H9 (cell line): ENCODE results near the gene FHIT. TPM values are rescaled to one million over a fixed set of nuclear protein-coding genes. Genes with fewer than 3 reads are reported as not detected.

ENCODE experiments used
- DNase-seq: peaks from one replicate; pipeline ENCODE4 v3.0.0-alpha.2; 2017
- H2AFZ ChIP-seq: one replicate; pipeline ENCODE4 v1.6.1; 2013; ENCODE audit warnings: mild to moderate bottlenecking, low read length, control low read depth, moderate library complexity
- H2AK5ac ChIP-seq: 2 replicates; pipeline ENCODE4 v1.6.1; 2013; ENCODE audit warnings: low read length, control low read depth, mixed read lengths; ENCODE audit not compliant: insufficient read length
- H2BK120ac ChIP-seq: one replicate; pipeline ENCODE4 v1.6.1; 2013; ENCODE audit warnings: low read depth, mild to moderate bottlenecking, low read length, control low read depth, inconsistent platforms; ENCODE audit not compliant: poor library complexity, severe bottlenecking
- H2BK12ac ChIP-seq: 2 replicates; pipeline ENCODE4 v1.6.1; 2013; ENCODE audit warnings: low read length, control low read depth, mixed read lengths, low read depth; ENCODE audit not compliant: insufficient read length
- H2BK15ac ChIP-seq: 2 replicates; pipeline ENCODE4 v1.6.1; 2013; ENCODE audit warnings: low read depth, low read length, control low read depth
- H2BK20ac ChIP-seq: one replicate; pipeline ENCODE4 v1.6.1; 2013; ENCODE audit warnings: low read depth, mild to moderate bottlenecking, low read length, control low read depth, inconsistent platforms; ENCODE audit not compliant: poor library complexity, severe bottlenecking
- H2BK5ac ChIP-seq: 2 replicates; pipeline ENCODE4 v1.6.1; 2013; ENCODE audit warnings: low read length, control low read depth, mixed read lengths; ENCODE audit not compliant: insufficient read length
- H3K14ac ChIP-seq: 2 replicates; pipeline ENCODE4 v1.6.1; 2013; ENCODE audit warnings: low read length, control low read depth; ENCODE audit not compliant: insufficient read depth
- H3K18ac ChIP-seq: 2 replicates; pipeline ENCODE4 v1.6.1; 2013; ENCODE audit warnings: low read depth, mild to moderate bottlenecking, mixed read lengths, low read length, control low read depth; ENCODE audit not compliant: insufficient read length
- H3K23ac ChIP-seq: 2 replicates; pipeline ENCODE4 v1.6.1; 2013; ENCODE audit warnings: low read length, control low read depth, mixed read lengths, low read depth; ENCODE audit not compliant: insufficient read length
- H3K23me2 ChIP-seq: 2 replicates; pipeline ENCODE4 v1.6.1; 2013; ENCODE audit warnings: low read depth, mild to moderate bottlenecking, mixed read lengths, low read length, control low read depth; ENCODE audit not compliant: insufficient read length, poor library complexity, severe bottlenecking
- H3K27ac ChIP-seq: 2 replicates; pipeline ENCODE4 v1.5.1; 2013; ENCODE audit warnings: low read length, control low read depth, mixed read lengths, low read depth; ENCODE audit not compliant: insufficient read length
- H3K27me3 ChIP-seq: 2 replicates; pipeline ENCODE4 v1.6.1; 2013; ENCODE audit warnings: low read length, control low read depth, inconsistent platforms; ENCODE audit not compliant: insufficient read depth
- H3K4ac ChIP-seq: 2 replicates; pipeline ENCODE4 v1.6.1; 2013; ENCODE audit warnings: low read depth, mild to moderate bottlenecking, control low read depth, inconsistent platforms, low read length, moderate library complexity
- H3K4me1 ChIP-seq: 2 replicates; pipeline ENCODE4 v1.6.1; 2013; ENCODE audit warnings: low read length, control low read depth, inconsistent platforms; ENCODE audit not compliant: insufficient read depth
- H3K4me2 ChIP-seq: 2 replicates; pipeline ENCODE4 v1.6.1; 2013; ENCODE audit warnings: low read length, control low read depth, mixed read lengths; ENCODE audit not compliant: insufficient read length, insufficient read depth
- H3K56ac ChIP-seq: 2 replicates; pipeline ENCODE4 v1.6.1; 2013; ENCODE audit warnings: low read depth, mild to moderate bottlenecking, mixed read lengths, low read length, control low read depth; ENCODE audit not compliant: insufficient read length
- H3K79me1 ChIP-seq: 2 replicates; pipeline ENCODE4 v1.6.1; 2013; ENCODE audit warnings: low read depth, mild to moderate bottlenecking, moderate library complexity, low read length, control low read depth, inconsistent platforms; ENCODE audit not compliant: insufficient read depth, poor library complexity, severe bottlenecking
- H3K79me2 ChIP-seq: 2 replicates; pipeline ENCODE4 v1.6.1; 2013; ENCODE audit warnings: low read length, control low read depth, inconsistent platforms; ENCODE audit not compliant: insufficient read depth
- H3K9ac ChIP-seq: 2 replicates; pipeline ENCODE4 v1.6.1; 2013; ENCODE audit warnings: low read length, control low read depth, mixed read lengths; ENCODE audit not compliant: insufficient read length; ENCODE audit errors: extremely low read depth
- H3K9me3 ChIP-seq: one replicate; pipeline ENCODE4 v1.6.1; 2013; ENCODE audit warnings: low read depth, low read length, inconsistent platforms; ENCODE audit not compliant: control insufficient read depth
- H3T11ph ChIP-seq: one replicate; pipeline ENCODE4 v1.6.1; 2013; ENCODE audit warnings: mild to moderate bottlenecking, low read length, control low read depth, inconsistent platforms
- H4K20me1 ChIP-seq: one replicate; pipeline ENCODE4 v1.6.1; 2013; ENCODE audit not compliant: control insufficient read depth, insufficient read length, insufficient read depth
- H4K5ac ChIP-seq: 2 replicates; pipeline ENCODE4 v1.6.1; 2013; ENCODE audit warnings: low read depth, mild to moderate bottlenecking, mixed read lengths, low read length, control low read depth; ENCODE audit not compliant: insufficient read length
- H4K8ac ChIP-seq: replicated peaks from 2 replicates; pipeline ENCODE4 v1.6.1; 2013; ENCODE audit warnings: low read length, control low read depth, mixed read lengths, low read depth; ENCODE audit not compliant: insufficient read length
- H4K91ac ChIP-seq: 2 replicates; pipeline ENCODE4 v1.6.1; 2013; ENCODE audit warnings: low read depth, mild to moderate bottlenecking, moderate library complexity, mixed read lengths, low read length, control low read depth; ENCODE audit not compliant: insufficient read length
- H3K27ac Mint-ChIP-seq, 3 experiments: 2 replicates in 2 of 3; 3 replicates in 1 of 3; pipeline ENCODE4 v1.8.0; 2020 to 2021; ENCODE audit warnings: mixed read lengths in 3 of 3, mild to moderate bottlenecking in 1 of 3, moderate library complexity in 1 of 3
- H3K27me3 Mint-ChIP-seq: 2 replicates; pipeline ENCODE4 v1.8.0; 2021; ENCODE audit warnings: low read depth, mild to moderate bottlenecking, moderate library complexity, mixed read lengths
- H3K36me3 Mint-ChIP-seq, 3 experiments: 2 replicates in 2 of 3; 3 replicates in 1 of 3; pipeline ENCODE4 v1.8.0; 2020 to 2021; ENCODE audit warnings: low read depth in 3 of 3, mixed read lengths in 3 of 3; ENCODE audit not compliant: insufficient read depth in 1 of 3
- H3K4me1 Mint-ChIP-seq, 2 experiments: 2 replicates each; pipeline ENCODE4 v1.8.0; 2020; ENCODE audit warnings: mixed read lengths in 2 of 2
- H3K4me3 Mint-ChIP-seq, 2 experiments: 2 replicates in 1 of 2; 3 replicates in 1 of 2; pipeline ENCODE4 v1.8.0; 2020 to 2021; ENCODE audit warnings: mild to moderate bottlenecking in 2 of 2, mixed read lengths in 2 of 2, moderate library complexity in 1 of 2
- H3K9me3 Mint-ChIP-seq, 2 experiments: 2 replicates in 1 of 2; 3 replicates in 1 of 2; pipeline ENCODE4 v1.8.0; 2020; ENCODE audit warnings: mild to moderate bottlenecking in 2 of 2, mixed read lengths in 2 of 2, moderate library complexity in 1 of 2
- CTCF ChIP-seq: fragments of 200-600 bp; sonication (generic); conservative IDR thresholded peaks from 3 replicates; pipeline ENCODE4 v1.8.0; 2021; ENCODE audit warnings: antibody characterized with exemption, mild to moderate bottlenecking
- WGBS: extraction: QIAGEN DNeasy Blood & Tissue Kit; methylation state at CpG from one replicate; pipeline ENCODE4 v1.1.7; 2013; ENCODE audit warnings: missing lambda C conversion rate, low lambda C conversion rate, mixed read lengths; ENCODE audit not compliant: insufficient read length; ENCODE audit errors: extremely low coverage; 5-methylcytosine and 5-hydroxymethylcytosine counted together
- total RNA-seq: library from RNA; stranded (reverse); gene quantifications from 2 replicates; pipeline ENCODE4 v1.2.1, GENCODE V29; 2021

Gene FHIT
- total RNA-seq, 1 experiment from 2014 or later = 3.0 TPM

DNA sequence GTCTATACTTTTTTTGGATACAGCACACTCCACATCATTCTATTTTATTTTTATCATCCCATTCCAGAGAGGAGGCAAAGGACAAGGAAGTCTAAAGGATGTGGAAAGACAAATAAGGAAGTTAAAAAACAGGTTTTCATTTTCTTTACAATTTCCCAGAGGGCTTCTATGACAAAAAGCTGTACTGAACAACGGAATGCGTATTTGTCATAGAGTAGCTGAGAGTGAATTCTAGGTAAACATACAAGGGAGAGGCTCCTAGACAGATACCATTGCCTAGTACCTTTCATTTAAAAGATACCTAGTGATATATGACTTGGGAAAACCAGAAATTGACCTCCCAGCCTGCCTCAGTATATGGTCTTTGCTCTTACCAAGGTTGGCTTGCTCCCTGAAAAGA, 341.7 kb downstream of the FHIT start:
- no peak overlapping the region for H3K18ac ChIP-seq
- TF ChIP-seq CTCF = no peak
- H3K79me2 ChIP-seq = no peaks in the 10 kb centered on the region
- H3K23me2 ChIP-seq = no peaks in the 10 kb centered on the region
- no peak for DNase-seq
- H3T11ph ChIP-seq = no peak overlapping the region
- H3K9me3 Mint-ChIP-seq = peaks cover 3 to 13% of the 10 kb centered on the region in 2 experiments
- no peak overlapping the region for H3K23ac ChIP-seq
- H3K14ac ChIP-seq = no peak overlapping the region
- H3K27me3 Mint-ChIP-seq = no peaks in the 10 kb centered on the region
- no peak overlapping the region for H4K5ac ChIP-seq
- H2AFZ ChIP-seq = no peak overlapping the region
- peaks cover 0 to 24% (median 3%) of the 10 kb centered on the region in 3 experiments; a peak in 4 of 7 replicates for H3K36me3 Mint-ChIP-seq
- H3K9ac ChIP-seq = no peak overlapping the region
- H3K56ac ChIP-seq = no peak overlapping the region
- no peak overlapping the region for H2BK20ac ChIP-seq
- H3K9me3 ChIP-seq = no peaks in the 10 kb centered on the region
- H3K27ac ChIP-seq = no peak overlapping the region
- no peak overlapping the region for H3K4me2 ChIP-seq
- H4K20me1 ChIP-seq = no peaks in the 10 kb centered on the region
- no peak overlapping the region for H3K4me3 Mint-ChIP-seq
- H3K27me3 ChIP-seq = no peaks in the 10 kb centered on the region
- H3K4me1 ChIP-seq = no peaks in the 10 kb centered on the region
- H3K4ac ChIP-seq = no peak overlapping the region
- H3K4me1 Mint-ChIP-seq = no peaks in the 10 kb centered on the region
- H4K8ac ChIP-seq = no peak overlapping the region
- no CpG with 5 or more reads among the region's 2 CpGs for WGBS
- H4K91ac ChIP-seq = no peak overlapping the region
- no peak overlapping the region for H2BK12ac ChIP-seq
- H3K79me1 ChIP-seq = no peaks in the 10 kb centered on the region
- H2BK15ac ChIP-seq = no peak overlapping the region
- H2BK5ac ChIP-seq = no peak overlapping the region
- no peak overlapping the region for H2AK5ac ChIP-seq
- H2BK120ac ChIP-seq = no peak overlapping the region
- no peak overlapping the region for H3K27ac Mint-ChIP-seq
